ENCODE measurements around the gene NUP210L. TPM values are rescaled to one million over a fixed set of nuclear protein-coding genes. Genes with fewer than 3 reads are reported as not detected.
A peak's percentile ranks its signal among the peaks of the same experiment; 100 is the strongest.

Gene NUP210L
- total and polyA plus RNA-seq, 11 donors, result 0.04 to 0.31 (median 0.05) TPM; not detected in 8

DNA sequence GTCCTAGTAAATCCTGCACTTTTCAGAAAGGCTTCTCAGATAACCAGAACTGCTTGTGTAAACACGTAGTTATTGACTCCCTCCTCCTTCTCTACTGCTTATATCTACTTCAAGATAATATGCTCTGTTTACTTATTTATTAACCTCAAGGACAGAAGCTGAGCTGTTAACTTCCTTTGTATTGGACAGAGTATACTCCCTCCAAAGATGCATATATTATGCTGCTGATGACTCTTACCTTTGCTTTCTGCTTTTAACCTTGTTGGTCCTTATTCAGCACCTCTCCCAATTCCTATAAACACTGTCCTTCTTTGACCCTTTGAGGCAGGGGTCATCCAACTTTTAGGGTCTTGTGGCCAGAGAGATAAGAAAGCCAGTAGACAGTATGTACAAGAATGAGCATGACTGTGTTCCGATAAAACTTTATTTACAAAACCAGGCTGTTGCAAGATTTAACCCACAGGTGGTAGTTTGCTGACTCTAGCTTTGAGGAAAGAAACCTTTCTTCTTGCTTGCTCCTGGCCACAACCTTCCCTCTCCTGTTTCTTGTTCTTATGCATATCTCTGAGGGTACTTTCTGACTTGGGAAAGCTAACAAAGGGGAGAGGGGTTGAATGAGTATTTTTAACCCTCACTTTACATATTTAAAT lies 32.1 kb upstream of the NUP210L start:
- Histone ChIP-seq H3K27me3 (no peaks in the 10 kb centered on the region), H3K9me3 (no peaks in the 10 kb centered on the region), H3K4me1 (peaks cover 0 to 23% (median 8%) of the 10 kb centered on the region in 12 donors), H3K36me3 (no peaks in the 10 kb centered on the region), H3K27ac (no peak overlapping the region), H3K4me3 (no peak overlapping the region)
- no peak for DNase-seq
- WGBS, 4 donors, result 32 to 43% (median 40%) methylated on average over 2 of the region's 2 CpGs
- TF ChIP-seq CTCF (IDR thresholded peaks at IDR 0.05), result no peak
- no peak for TF ChIP-seq POLR2A (IDR thresholded peaks at IDR 0.05)
- ATAC-seq, result no peak
- intact Hi-C loops (cut with DNase I), result loop anchor here in 2 of 10 donors (10.0 kb wide), 1 partner anchor 192 kb away; the partner anchor contains the start of gene RPS27 (in 2 of the 2)

- intact Hi-C loops (cut with DNase I), result loop anchor here in 2 of 10 donors (10.0 kb wide), 1 partner anchor 191 kb away; the partner anchor contains the start of gene RPS27 (in 2 of the 2)
Observed at GRCh38 chr1:154186177-154186576, 31.3 kb upstream of the NUP210L start.

DNA sequence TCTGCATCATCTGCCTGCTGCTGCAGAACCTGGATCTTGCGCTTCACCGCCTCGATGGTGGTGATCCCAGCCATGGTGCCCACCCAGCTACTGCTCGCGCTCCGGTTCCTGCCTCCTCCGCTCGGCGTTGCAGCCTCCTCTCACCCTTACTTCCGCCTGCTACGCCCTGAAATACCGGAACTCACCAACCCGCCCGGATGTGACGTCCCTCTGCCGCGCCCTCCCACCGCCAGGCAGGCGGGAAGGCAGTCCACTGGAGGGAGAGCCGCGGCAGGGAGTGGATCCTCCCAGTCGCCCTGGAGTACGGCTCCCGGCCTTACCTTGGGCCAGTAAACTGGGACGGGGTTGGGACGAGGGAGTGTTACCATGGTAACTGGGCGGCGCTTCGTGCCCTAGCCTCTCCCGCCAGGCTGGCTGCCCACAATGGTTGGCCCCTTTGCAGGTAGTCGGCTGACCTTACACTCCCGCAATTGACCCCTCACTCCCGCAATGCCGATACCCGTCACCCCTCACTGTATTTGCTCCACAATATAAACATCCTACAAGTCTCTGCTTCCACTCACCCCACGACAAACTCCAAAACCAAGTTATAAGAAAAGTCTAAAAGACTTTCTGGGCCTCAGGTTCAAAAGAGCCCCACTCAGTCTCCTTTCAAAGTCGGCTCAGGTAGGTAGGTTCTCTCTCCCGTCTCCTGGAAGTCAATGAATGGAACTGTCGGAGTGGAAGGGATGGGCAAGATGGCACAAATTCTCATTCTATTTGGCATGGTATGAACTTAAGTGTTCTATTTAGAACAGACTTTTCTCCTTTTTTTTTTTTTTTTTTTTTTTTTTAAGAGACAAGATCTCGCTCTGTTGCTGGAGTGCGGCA lies 28.4 kb upstream of the NUP210L start:
- peak; percentile 18 to 97 for TF ChIP-seq POLR2A (IDR thresholded peaks at IDR 0.05)
- TF ChIP-seq CTCF (IDR thresholded peaks at IDR 0.05), result peak in 3 of 12 donors; percentile 16 to 24 (median 18)
- H3K27me3 ChIP-seq, result no peaks in the 10 kb centered on the region
- 6 to 14% (median 7%) methylated on average over 21 to 41 of the region's 41 CpGs for WGBS, 4 donors
- peaks cover 0 to 28% (median 0%) of the 10 kb centered on the region in 9 donors for H3K36me3 ChIP-seq
- DNase-seq, result peak; percentile 95 to 97 (median 96)
- intact Hi-C loops (cut with DNase I), result loop anchor here in 3 of 10 donors (2.0 to 10.0 kb wide), 3 partner anchors 38 to 188 kb away; partner anchors contain the start of genes RPS27 (in 2 of the 3), HAX1 (in 1 of the 3) and UBAP2L (in 1 of the 3)
- peak; percentile 95 to 98 (median 97) for ATAC-seq
- peak overlapping the region; percentile 19 to 98 (median 94) for H3K27ac ChIP-seq
- H3K4me1 ChIP-seq, result peaks cover 8 to 47% (median 42%) of the 10 kb centered on the region in 12 donors
- H3K4me3 ChIP-seq, result peak overlapping the region; percentile 84 to 100 (median 96)
- no peaks in the 10 kb centered on the region for H3K9me3 ChIP-seq

More at GRCh38 chr1:154186177-154186576, 31.3 kb upstream of the NUP210L start:
- TF ChIP-seq POLR2A (IDR thresholded peaks at IDR 0.05) (no peak), CTCF (IDR thresholded peaks at IDR 0.05) (peak in 10 of 12 donors; percentile 15 to 51 (median 35))
- 48 to 70% (median 57%) methylated on average over 1 of the region's 1 CpG for WGBS, 4 donors
- Histone ChIP-seq H3K27me3 (no peaks in the 10 kb centered on the region), H3K9me3 (no peaks in the 10 kb centered on the region), H3K4me1 (peaks cover 0 to 23% (median 15%) of the 10 kb centered on the region in 12 donors), H3K4me3 (no peak overlapping the region), H3K27ac (no peak overlapping the region), H3K36me3 (no peaks in the 10 kb centered on the region)
- ATAC-seq (no peak), DNase-seq (peak in 1 of 5 donors; percentile 38)

Measured in heart left ventricle (tissue), 16 donors.